Smooth muscle cell (in vitro differentiated cells): ENCODE results near the gene SNRNP27. TPM values are rescaled to one million over a fixed set of nuclear protein-coding genes. Genes with fewer than 3 reads are reported as not detected.

Source experiments
- DNase-seq: peaks from one replicate; lab custom pipeline; 2025; ENCODE audit not compliant: unreplicated experiment; lab: John Stamatoyannopoulos, UW
- H2AFZ ChIP-seq: fragments of 200-600 bp; sonication (generic); 2 replicates; pipeline ENCODE4 v1.6.0; 2016; ENCODE audit warnings: antibody characterized with exemption, low read depth, mild to moderate bottlenecking
- H3F3A ChIP-seq: fragments of 200-600 bp; sonication (generic); 2 replicates; pipeline ENCODE4 v1.6.0; 2017; ENCODE audit warnings: antibody characterized with exemption, low read depth
- H3K27ac ChIP-seq: fragments of 200-600 bp; sonication (generic); 2 replicates; pipeline ENCODE4 v1.5.1; 2016; ENCODE audit warnings: low read depth, mild to moderate bottlenecking
- H3K27me3 ChIP-seq: fragments of 200-600 bp; sonication (generic); 2 replicates; pipeline ENCODE4 v1.6.1; 2016; ENCODE audit warnings: low read depth, mild to moderate bottlenecking
- H3K36me3 ChIP-seq: fragments of 200-600 bp; sonication (generic); 2 replicates; pipeline ENCODE4 v1.5.1; 2016; ENCODE audit warnings: low read depth
- H3K4me1 ChIP-seq: fragments of 200-600 bp; sonication (generic); 2 replicates; pipeline ENCODE4 v1.5.1; 2016; ENCODE audit warnings: low read depth
- H3K4me2 ChIP-seq: fragments of 200-600 bp; sonication (generic); 2 replicates; pipeline ENCODE4 v1.6.0; 2016; ENCODE audit warnings: mild to moderate bottlenecking
- H3K4me3 ChIP-seq: fragments of 200-600 bp; sonication (generic); 2 replicates; pipeline ENCODE4 v1.5.1; 2016; ENCODE audit warnings: mild to moderate bottlenecking
- H3K79me2 ChIP-seq: fragments of 200-600 bp; sonication (generic); 2 replicates; pipeline ENCODE4 v1.6.0; 2016; ENCODE audit warnings: low read depth, mild to moderate bottlenecking
- H3K9ac ChIP-seq: fragments of 200-600 bp; sonication (generic); 2 replicates; pipeline ENCODE4 v1.6.0; 2016; ENCODE audit warnings: low read depth
- H3K9me3 ChIP-seq: fragments of 200-600 bp; sonication (generic); replicated peaks from 2 replicates; pipeline ENCODE4 v1.5.1; 2016; ENCODE audit warnings: low read depth
- H4K20me1 ChIP-seq: fragments of 200-600 bp; sonication (generic); 2 replicates; pipeline ENCODE4 v1.6.0; 2016; ENCODE audit warnings: low read depth
- WGBS: methylation state at CpG from one replicate; pipeline ENCODE4 v1.1.7; 2016; ENCODE audit warnings: low lambda C conversion rate; 5-methylcytosine and 5-hydroxymethylcytosine counted together
- polyA plus RNA-seq: library from polyadenylated mRNA; unstranded; fragments of >200 nt; fragmentation: Nextera tagmentation; extraction: Ambion mirVana; gene quantifications from 2 replicates; pipeline ENCODE4 v1.2.1, GENCODE V29; 2016
- total RNA-seq: library from RNA; depleted of rRNA; stranded (reverse); fragments of >200 nt; gene quantifications from 2 replicates; pipeline ENCODE4 v1.2.3, GENCODE V29; 2014
- TF ChIP-seq, protein P1 (sequence below): fragments of 200-600 bp; sonication (generic); IDR thresholded peaks from 2 replicates; pipeline ENCODE4 v1.5.1; 2017; ENCODE audit warnings: borderline replicate concordance, mild to moderate bottlenecking, antibody characterized with exemption; ENCODE audit not compliant: insufficient read depth, poor library complexity, severe bottlenecking

The SNRNP27 gene
- total and polyA plus RNA-seq, 2 experiments from 2014 or later = 81.8 to 97.8 TPM

- 96% methylated on average over 9 of the region's 9 CpGs for WGBS
Measured at GRCh38 chr2:69846182-69847067, 47.3 kb upstream of the SNRNP27 start.

GRCh38 chr2:69847068-69847828 is 46.5 kb upstream of the SNRNP27 start:
- Histone ChIP-seq H3K4me1 (no peaks in the 10 kb centered on the region), H3K79me2 (no peaks in the 10 kb centered on the region), H2AFZ (no peak overlapping the region), H3K9me3 (no peaks in the 10 kb centered on the region), H3K9ac (no peak overlapping the region), H3K27me3 (no peaks in the 10 kb centered on the region), H3K27ac (no peak overlapping the region), H3K36me3 (peaks cover 12% of the 10 kb centered on the region), H3F3A (no peaks in the 10 kb centered on the region), H3K4me2 (no peak overlapping the region), H4K20me1 (no peaks in the 10 kb centered on the region), H3K4me3 (no peak overlapping the region)
- TF ChIP-seq, protein P1, sequence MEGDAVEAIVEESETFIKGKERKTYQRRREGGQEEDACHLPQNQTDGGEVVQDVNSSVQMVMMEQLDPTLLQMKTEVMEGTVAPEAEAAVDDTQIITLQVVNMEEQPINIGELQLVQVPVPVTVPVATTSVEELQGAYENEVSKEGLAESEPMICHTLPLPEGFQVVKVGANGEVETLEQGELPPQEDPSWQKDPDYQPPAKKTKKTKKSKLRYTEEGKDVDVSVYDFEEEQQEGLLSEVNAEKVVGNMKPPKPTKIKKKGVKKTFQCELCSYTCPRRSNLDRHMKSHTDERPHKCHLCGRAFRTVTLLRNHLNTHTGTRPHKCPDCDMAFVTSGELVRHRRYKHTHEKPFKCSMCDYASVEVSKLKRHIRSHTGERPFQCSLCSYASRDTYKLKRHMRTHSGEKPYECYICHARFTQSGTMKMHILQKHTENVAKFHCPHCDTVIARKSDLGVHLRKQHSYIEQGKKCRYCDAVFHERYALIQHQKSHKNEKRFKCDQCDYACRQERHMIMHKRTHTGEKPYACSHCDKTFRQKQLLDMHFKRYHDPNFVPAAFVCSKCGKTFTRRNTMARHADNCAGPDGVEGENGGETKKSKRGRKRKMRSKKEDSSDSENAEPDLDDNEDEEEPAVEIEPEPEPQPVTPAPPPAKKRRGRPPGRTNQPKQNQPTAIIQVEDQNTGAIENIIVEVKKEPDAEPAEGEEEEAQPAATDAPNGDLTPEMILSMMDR = no peak
- no peak for DNase-seq
- WGBS = 99% methylated on average over 5 of the region's 5 CpGs

More at GRCh38 chr2:69846182-69847067, 47.3 kb upstream of the SNRNP27 start:
- no peak overlapping the region for H3K9ac ChIP-seq
- H3K27me3 ChIP-seq = no peaks in the 10 kb centered on the region
- no peaks in the 10 kb centered on the region for H4K20me1 ChIP-seq
- TF ChIP-seq, protein P1 = no peak
- H3K4me2 ChIP-seq = no peak overlapping the region
- no peak overlapping the region for H3K4me3 ChIP-seq
- no peaks in the 10 kb centered on the region for H3K79me2 ChIP-seq
- no peaks in the 10 kb centered on the region for H3K4me1 ChIP-seq
- no peaks in the 10 kb centered on the region for H3F3A ChIP-seq
- no peaks in the 10 kb centered on the region for H3K9me3 ChIP-seq
- H2AFZ ChIP-seq = no peak overlapping the region
- no peak for DNase-seq
- peaks cover 12% of the 10 kb centered on the region for H3K36me3 ChIP-seq
- H3K27ac ChIP-seq = no peak overlapping the region

GRCh38 chr2:69848186-69848790 is 45.5 kb upstream of the SNRNP27 start:
- WGBS = 83% methylated on average over 7 of the region's 7 CpGs
- Histone ChIP-seq H3K27me3 (no peaks in the 10 kb centered on the region), H3K4me1 (no peaks in the 10 kb centered on the region), H3K27ac (peak overlapping the region; percentile 32), H3K4me2 (no peak overlapping the region), H2AFZ (no peak overlapping the region), H3K9me3 (no peaks in the 10 kb centered on the region), H3K9ac (no peak overlapping the region), H3K36me3 (peaks cover 8% of the 10 kb centered on the region), H3K79me2 (no peaks in the 10 kb centered on the region), H4K20me1 (no peaks in the 10 kb centered on the region), H3K4me3 (no peak overlapping the region), H3F3A (no peaks in the 10 kb centered on the region)
- TF ChIP-seq, protein P1 = no peak
- DNase-seq = no peak
